ENCODE measurements around the gene SMARCD3.

SMARCD3 gene

GRCh38 chr7:151242159-151243044 is 6.1 kb downstream of the SMARCD3 start:
- no peak overlapping the region for H3K4me3 ChIP-seq (ENCODE audit: control insufficient read depth, low read depth, low read length)
- TF ChIP-seq CTCF (conservative IDR thresholded peaks at IDR 0.05; ENCODE audit: control insufficient read depth, insufficient read depth, low read depth, low read length) = no peak

GRCh38 chr7:151241755-151242096 is 6.8 kb downstream of the SMARCD3 start:
- no peak for DNase-seq (ENCODE audit: low read depth)
- H3K4me3 ChIP-seq (ENCODE audit: control insufficient read depth, low read depth, low read length) = no peak overlapping the region
- no peak for TF ChIP-seq CTCF (conservative IDR thresholded peaks at IDR 0.05; ENCODE audit: control insufficient read depth, insufficient read depth, low read depth, low read length)

More at GRCh38 chr7:151242159-151243044, 6.1 kb downstream of the SMARCD3 start:
- DNase-seq (ENCODE audit: low read depth) = no peak

GRCh38 chr7:151240942-151241754 is 7.3 kb downstream of the SMARCD3 start:
- no peak overlapping the region for H3K4me3 ChIP-seq (ENCODE audit: control insufficient read depth, low read depth, low read length)
- DNase-seq (ENCODE audit: low read depth) = no peak
- TF ChIP-seq CTCF (conservative IDR thresholded peaks at IDR 0.05; ENCODE audit: control insufficient read depth, insufficient read depth, low read depth, low read length) = no peak

- no peak overlapping the region for H3K4me3 ChIP-seq (ENCODE audit: control insufficient read depth, low read depth, low read length)
- TF ChIP-seq CTCF (conservative IDR thresholded peaks at IDR 0.05; ENCODE audit: control insufficient read depth, insufficient read depth, low read depth, low read length) = no peak
- DNase-seq (ENCODE audit: low read depth) = no peak
Measured at GRCh38 chr7:151240536-151240935, 8.0 kb downstream of the SMARCD3 start.

- TF ChIP-seq CTCF (conservative IDR thresholded peaks at IDR 0.05; ENCODE audit: control insufficient read depth, insufficient read depth, low read depth, low read length) = no peak
- no peak for DNase-seq (ENCODE audit: low read depth)
- H3K4me3 ChIP-seq (ENCODE audit: control insufficient read depth, low read depth, low read length) = no peak overlapping the region
Measured at GRCh38 chr7:151239837-151240459, 8.5 kb downstream of the SMARCD3 start.

GRCh38 chr7:151238924-151239836 is 9.3 kb downstream of the SMARCD3 start:
- TF ChIP-seq CTCF (conservative IDR thresholded peaks at IDR 0.05; ENCODE audit: control insufficient read depth, insufficient read depth, low read depth, low read length) = no peak
- no peak overlapping the region for H3K4me3 ChIP-seq (ENCODE audit: control insufficient read depth, low read depth, low read length)
- DNase-seq (ENCODE audit: low read depth) = no peak

All from fibroblast of mammary gland (primary cell).